ENCODE measurements around the gene CREB3L1.

The CREB3L1 gene

DNA sequence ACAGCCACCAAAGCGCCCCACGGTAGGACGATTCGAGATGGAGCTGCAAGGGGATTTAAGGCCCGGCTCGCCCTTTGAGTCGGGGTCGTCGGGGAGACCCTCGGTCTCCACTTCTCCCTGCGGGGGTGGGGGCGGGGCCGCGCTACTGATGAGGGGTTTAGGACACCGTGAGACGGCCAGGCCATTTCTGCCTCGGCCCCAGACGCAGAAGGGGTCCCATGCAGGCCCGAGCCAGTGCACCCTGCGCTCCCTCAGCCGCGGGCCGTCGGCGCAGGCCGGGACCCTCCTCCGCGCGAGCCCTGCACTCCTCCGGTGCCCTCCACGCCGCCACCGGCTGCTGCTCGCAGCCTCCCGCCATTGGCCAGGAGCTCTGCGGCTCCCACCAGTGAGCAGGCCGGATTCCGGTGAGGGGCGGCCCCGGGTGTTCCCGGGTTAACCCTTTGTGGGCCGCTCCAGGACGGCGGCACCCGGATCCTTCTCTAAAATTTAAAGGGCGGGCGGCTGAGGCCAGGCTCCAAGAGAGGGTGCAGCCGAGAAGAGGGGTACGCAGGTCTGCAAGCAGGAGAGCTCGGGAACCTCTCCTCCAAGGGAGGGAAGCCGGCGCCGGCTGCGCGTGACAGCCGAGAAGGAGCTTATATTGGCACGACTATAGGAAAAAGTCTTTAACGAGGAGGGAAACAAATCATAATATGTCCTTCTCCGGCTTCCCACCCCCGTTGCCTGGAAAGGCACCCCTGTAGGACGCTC lies 18.0 kb downstream of the CREB3L1 start:
- Histone ChIP-seq H4K20me1 (ENCODE audit: insufficient read depth) (no peaks in the 10 kb centered on the region), H3K27me3 (ENCODE audit: insufficient read depth, low read depth) (peaks cover 3% of the 10 kb centered on the region; the same call in 1 of the 2 replicates), H3K9ac (no peak overlapping the region), H3K27ac (no peak overlapping the region), H3K4me3 (IDR thresholded peaks at IDR 0.05; ENCODE audit: insufficient read depth, low read depth, low read length) (no peak overlapping the region), H3K4me1 (ENCODE audit: low read depth, poor library complexity, severe bottlenecking) (peaks cover 10% of the 10 kb centered on the region), H3K4me2 (peak overlapping the region; percentile 66), H3K36me3 (ENCODE audit: insufficient read depth) (no peaks in the 10 kb centered on the region), H2AFZ (ENCODE audit: low read depth) (peak overlapping the region; percentile 57), H3K79me2 (ENCODE audit: insufficient read depth, low read depth) (no peaks in the 10 kb centered on the region)
- TF ChIP-seq, protein P1, sequence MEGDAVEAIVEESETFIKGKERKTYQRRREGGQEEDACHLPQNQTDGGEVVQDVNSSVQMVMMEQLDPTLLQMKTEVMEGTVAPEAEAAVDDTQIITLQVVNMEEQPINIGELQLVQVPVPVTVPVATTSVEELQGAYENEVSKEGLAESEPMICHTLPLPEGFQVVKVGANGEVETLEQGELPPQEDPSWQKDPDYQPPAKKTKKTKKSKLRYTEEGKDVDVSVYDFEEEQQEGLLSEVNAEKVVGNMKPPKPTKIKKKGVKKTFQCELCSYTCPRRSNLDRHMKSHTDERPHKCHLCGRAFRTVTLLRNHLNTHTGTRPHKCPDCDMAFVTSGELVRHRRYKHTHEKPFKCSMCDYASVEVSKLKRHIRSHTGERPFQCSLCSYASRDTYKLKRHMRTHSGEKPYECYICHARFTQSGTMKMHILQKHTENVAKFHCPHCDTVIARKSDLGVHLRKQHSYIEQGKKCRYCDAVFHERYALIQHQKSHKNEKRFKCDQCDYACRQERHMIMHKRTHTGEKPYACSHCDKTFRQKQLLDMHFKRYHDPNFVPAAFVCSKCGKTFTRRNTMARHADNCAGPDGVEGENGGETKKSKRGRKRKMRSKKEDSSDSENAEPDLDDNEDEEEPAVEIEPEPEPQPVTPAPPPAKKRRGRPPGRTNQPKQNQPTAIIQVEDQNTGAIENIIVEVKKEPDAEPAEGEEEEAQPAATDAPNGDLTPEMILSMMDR (conservative IDR thresholded peaks at IDR 0.05; ENCODE audit: low read depth, low read length) = no peak

DNA sequence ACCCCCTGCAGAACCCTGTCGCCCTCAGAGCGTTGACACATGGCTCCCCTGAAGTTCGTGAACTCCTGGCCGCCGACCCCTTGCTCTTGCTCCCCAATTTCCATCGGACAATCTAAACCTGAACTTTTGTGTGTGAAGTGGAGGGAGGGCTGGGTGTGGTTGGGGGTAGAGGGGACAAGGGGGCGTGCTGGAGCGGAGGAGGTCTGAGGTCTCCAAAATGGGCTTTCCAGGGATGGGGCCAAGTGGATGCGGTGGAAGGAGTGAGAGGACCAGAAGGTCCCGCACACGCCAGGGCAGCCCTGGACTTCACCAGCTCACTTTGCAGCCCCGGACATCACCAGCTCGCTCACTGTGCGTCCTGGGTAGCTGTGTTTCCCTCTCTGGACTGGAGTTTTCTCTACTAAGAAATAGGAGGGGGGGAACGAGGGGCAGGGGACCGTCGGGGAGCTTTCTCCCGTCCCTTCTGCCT lies 18.6 kb downstream of the CREB3L1 start:
- peak overlapping the region; percentile 66 for H3K4me2 ChIP-seq
- H3K27ac ChIP-seq = no peak overlapping the region
- peaks cover 10% of the 10 kb centered on the region for H3K4me1 ChIP-seq (ENCODE audit: low read depth, poor library complexity, severe bottlenecking)
- H3K4me3 ChIP-seq (IDR thresholded peaks at IDR 0.05; ENCODE audit: insufficient read depth, low read depth, low read length) = no peak overlapping the region
- no peak overlapping the region for H3K9ac ChIP-seq
- peak overlapping the region; percentile 57; the same call in 1 of the 2 replicates for H2AFZ ChIP-seq (ENCODE audit: low read depth)
- TF ChIP-seq, protein P1 (conservative IDR thresholded peaks at IDR 0.05; ENCODE audit: low read depth, low read length) = no peak
- no peaks in the 10 kb centered on the region for H4K20me1 ChIP-seq (ENCODE audit: insufficient read depth)
- H3K36me3 ChIP-seq (ENCODE audit: insufficient read depth) = no peaks in the 10 kb centered on the region
- H3K27me3 ChIP-seq (ENCODE audit: insufficient read depth, low read depth) = peaks cover 3% of the 10 kb centered on the region; the same call in 1 of the 2 replicates
- H3K79me2 ChIP-seq (ENCODE audit: insufficient read depth, low read depth) = no peaks in the 10 kb centered on the region

DNA sequence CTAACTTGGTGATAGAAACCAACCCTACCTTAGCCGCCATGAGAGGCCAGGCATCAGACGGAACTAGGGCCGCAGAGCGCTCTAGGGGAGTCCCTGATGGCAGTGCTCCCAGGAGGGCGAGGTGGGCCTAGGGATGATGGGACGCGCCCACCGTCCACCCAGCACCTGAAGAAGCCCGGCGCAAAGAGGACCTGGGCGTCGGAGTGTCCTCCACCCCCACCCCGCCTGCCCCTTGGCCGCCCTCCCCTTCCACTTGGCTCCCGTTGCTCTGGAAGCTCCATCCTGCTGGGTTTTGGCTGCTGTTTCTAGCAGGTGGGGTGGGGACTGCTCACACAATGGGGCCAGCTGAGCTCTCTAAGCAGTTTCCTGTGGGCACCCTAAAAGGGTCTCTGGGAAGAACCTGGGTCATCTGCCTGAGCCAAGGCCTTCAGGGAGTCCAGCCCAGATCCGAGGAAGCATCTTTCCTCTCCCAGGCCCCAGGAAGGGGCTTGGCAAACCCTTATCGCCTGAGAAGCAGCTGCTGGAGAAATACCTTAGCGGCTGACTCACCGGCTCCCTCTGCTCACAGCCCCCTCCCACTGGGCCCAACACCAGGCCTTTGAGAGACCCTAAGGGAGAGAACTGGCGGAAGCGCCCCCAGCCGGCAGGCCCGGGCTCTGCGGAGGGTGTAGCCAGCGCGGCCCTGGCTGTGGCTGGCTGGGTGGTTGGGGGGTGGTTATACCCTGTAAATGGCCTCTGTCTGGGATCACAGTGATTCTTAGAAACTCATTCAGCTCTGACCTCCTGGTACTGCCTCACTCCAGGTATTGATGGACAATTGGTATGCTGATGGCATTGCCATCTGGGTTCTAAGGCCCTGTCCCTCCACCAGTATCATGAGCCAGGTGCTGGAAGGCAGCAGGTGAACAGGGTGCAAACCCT lies 19.3 kb downstream of the CREB3L1 start:
- Histone ChIP-seq H3K79me2 (ENCODE audit: insufficient read depth, low read depth) (no peaks in the 10 kb centered on the region), H3K4me1 (ENCODE audit: low read depth, poor library complexity, severe bottlenecking) (peaks cover 10% of the 10 kb centered on the region), H3K27me3 (ENCODE audit: insufficient read depth, low read depth) (peaks cover 3% of the 10 kb centered on the region; the same call in 1 of the 2 replicates), H2AFZ (ENCODE audit: low read depth) (no peak overlapping the region), H3K4me3 (IDR thresholded peaks at IDR 0.05; ENCODE audit: insufficient read depth, low read depth, low read length) (no peak overlapping the region), H3K36me3 (ENCODE audit: insufficient read depth) (no peaks in the 10 kb centered on the region), H4K20me1 (ENCODE audit: insufficient read depth) (no peaks in the 10 kb centered on the region), H3K27ac (no peak overlapping the region), H3K4me2 (no peak overlapping the region), H3K9ac (no peak overlapping the region)
- TF ChIP-seq, protein P1 (conservative IDR thresholded peaks at IDR 0.05; ENCODE audit: low read depth, low read length) = no peak

DNA sequence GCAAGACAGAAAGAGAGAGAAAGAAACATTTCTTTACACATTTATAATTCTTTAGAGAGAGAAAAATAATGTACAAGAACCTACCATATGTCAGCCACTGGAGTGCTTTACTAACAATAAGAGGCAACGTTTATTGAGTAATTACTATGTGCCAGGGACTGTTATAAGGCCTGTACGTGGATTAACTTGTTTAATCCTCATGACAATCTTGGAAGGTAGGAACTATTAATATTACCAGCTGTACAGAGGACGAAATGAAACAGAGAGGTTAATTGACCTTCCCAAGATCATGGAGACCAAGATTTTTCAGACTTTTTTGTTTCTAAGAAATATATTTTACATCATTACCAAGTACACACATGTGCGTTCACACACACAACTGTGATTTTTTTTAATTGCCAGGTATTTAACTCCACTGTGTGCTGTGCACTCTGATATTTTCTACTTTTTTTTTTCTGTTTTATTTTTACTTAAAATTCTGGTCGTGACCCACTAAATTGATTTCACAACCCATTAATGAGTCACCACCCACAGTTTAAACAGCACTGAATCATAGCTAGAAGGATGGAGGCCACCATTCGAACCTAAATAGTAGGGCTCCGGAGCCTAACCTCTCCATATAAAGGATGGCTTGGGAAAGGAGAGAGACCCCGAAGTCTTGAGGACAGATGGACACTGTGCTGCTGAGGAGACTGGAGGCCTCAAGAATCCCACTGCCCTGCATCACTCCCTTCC lies 21.4 kb downstream of the CREB3L1 start:
- Histone ChIP-seq H3K4me2 (no peak overlapping the region), H3K4me1 (ENCODE audit: low read depth, poor library complexity, severe bottlenecking) (peaks cover 10% of the 10 kb centered on the region), H3K27me3 (ENCODE audit: insufficient read depth, low read depth) (peaks cover 3% of the 10 kb centered on the region; the same call in 1 of the 2 replicates), H2AFZ (ENCODE audit: low read depth) (no peak overlapping the region), H3K36me3 (ENCODE audit: insufficient read depth) (no peaks in the 10 kb centered on the region), H3K27ac (no peak overlapping the region), H4K20me1 (ENCODE audit: insufficient read depth) (no peaks in the 10 kb centered on the region), H3K9ac (no peak overlapping the region), H3K79me2 (ENCODE audit: insufficient read depth, low read depth) (no peaks in the 10 kb centered on the region), H3K4me3 (IDR thresholded peaks at IDR 0.05; ENCODE audit: insufficient read depth, low read depth, low read length) (no peak overlapping the region)
- TF ChIP-seq, protein P1 (conservative IDR thresholded peaks at IDR 0.05; ENCODE audit: low read depth, low read length) = no peak

Data from KMS-11 (cell line).